Peyer's patch (tissue), 4 donors: ENCODE data around the gene PDE6B.

Experiments
- CTCF ChIP-seq, 6 experiments: fragments of 450-650 bp in 4 of 6; fragments of 200-600 bp in 2 of 6; sonication (generic) in 1 of 6; IDR thresholded peaks; one replicate each; pipeline ENCODE4 v1.5.1; 2017 to 2019; ENCODE audit warnings: antibody characterized with exemption in 6 of 6, mild to moderate bottlenecking in 3 of 6, moderate library complexity in 1 of 6
- POLR2A ChIP-seq, 2 donors: fragments of 450-650 bp; IDR thresholded peaks; one replicate each; pipeline ENCODE4 v1.5.1; 2017; ENCODE audit warnings: antibody characterized with exemption in 2 of 2, mild to moderate bottlenecking in 2 of 2, moderate library complexity in 2 of 2

- TF ChIP-seq CTCF (IDR thresholded peaks at IDR 0.05): no peak
- TF ChIP-seq POLR2A (IDR thresholded peaks at IDR 0.05): no peak
Observed at GRCh38 chr4:653080-653821, 27.9 kb downstream of the PDE6B start.
